AG04449 (cell line): ENCODE results near the gene OR10H1.

Experiments used
- CTCF ChIA-PET: fragments of 350-600 bp; formaldehyde crosslinking; extraction: SDS; loops from one replicate; lab custom pipeline; 2021; ENCODE audit warnings: antibody characterized with exemption; lab: Yijun Ruan, JAX
- POLR2A ChIA-PET: fragments of 400-600, 350-600 bp; formaldehyde crosslinking; extraction: SDS; loops from one replicate; lab custom pipeline; 2020; ENCODE audit warnings: antibody characterized with exemption, inconsistent platforms; lab: Yijun Ruan, JAX
- DNase-seq: peaks from one replicate; pipeline ENCODE4 v3.0.0-alpha.2; 2010; ENCODE audit warnings: low read depth, low spot score
- H3K4me3 ChIP-seq: 2 replicates; pipeline ENCODE4 v1.5.1; 2011; ENCODE audit warnings: low read depth, mild to moderate bottlenecking, control low read depth, low read length
- CTCF ChIP-seq: IDR thresholded peaks from one replicate; pipeline ENCODE4 v1.5.1; 2011; ENCODE audit warnings: mild to moderate bottlenecking, moderate library complexity, low read length, control low read depth, inconsistent platforms; ENCODE audit not compliant: insufficient read depth; ENCODE audit errors: missing control alignments

Gene OR10H1

GRCh38 chr19:15758379-15758778 lies 57.1 kb downstream of the OR10H1 start:
- TF ChIP-seq CTCF, result no peak
- POLR2A ChIA-PET, result no interaction called here
- CTCF ChIA-PET, result no interaction called here
- DNase-seq, result no peak
- H3K4me3 ChIP-seq, result no peak overlapping the region
